CD4-positive, alpha-beta T cell (primary cell): Measurements from ENCODE around the gene DDC. TPM values are rescaled to one million over a fixed set of nuclear protein-coding genes. Genes with fewer than 3 reads are reported as not detected.

Source experiments
- ATAC-seq: fragments of 200-7000 bp; cut with Tn5 transposase; one replicate; pipeline ENCODE4 v1.10.0; 2022; ENCODE audit warnings: mild to moderate bottlenecking; ENCODE audit not compliant: poor library complexity
- CTCF ChIA-PET: fragments of 350-600 bp; sonication (Branson Sonifier 250); formaldehyde crosslinking; loops from one replicate; lab custom pipeline; 2021; ENCODE audit warnings: antibody characterized with exemption, inconsistent platforms; lab: Charles Lee
- POLR2A ChIA-PET: fragments of 350-600 bp; sonication (Branson Sonifier 250); formaldehyde crosslinking; loops from one replicate; lab custom pipeline; 2021; ENCODE audit warnings: antibody characterized with exemption, inconsistent platforms; lab: Charles Lee
- DNase-seq, 14 experiments: peaks; one replicate each; pipeline ENCODE4 v3.0.0-alpha.2; 2013 to 2020; ENCODE audit warnings: mixed read lengths in 2 of 14
- H3K27ac ChIP-seq, 2 donors: one replicate each; pipeline versions ENCODE4 v1.5.1 to v1.7.0; 2013; ENCODE audit warnings: low read length in 2 of 2, low read depth in 1 of 2, mild to moderate bottlenecking in 1 of 2
- H3K27me3 ChIP-seq, 2 experiments: 1 replicate in 1 of 2; 2 replicates in 1 of 2; pipeline versions ENCODE4 v1.6.1 to v1.7.0; 2013; ENCODE audit warnings: low read length in 2 of 2, control low read depth in 1 of 2, mild to moderate bottlenecking in 1 of 2, moderate library complexity in 1 of 2; ENCODE audit not compliant: insufficient read depth in 2 of 2, control insufficient read depth in 1 of 2
- H3K36me3 ChIP-seq: one replicate; pipeline ENCODE4 v1.6.1; 2013; ENCODE audit warnings: low read length, control low read depth; ENCODE audit not compliant: insufficient read depth
- H3K4me1 ChIP-seq: one replicate; pipeline ENCODE4 v1.6.1; 2013; ENCODE audit warnings: low read length, control low read depth; ENCODE audit not compliant: insufficient read depth
- H3K4me3 ChIP-seq: one replicate; pipeline ENCODE4 v1.5.1; 2013; ENCODE audit warnings: mild to moderate bottlenecking, low read length, moderate library complexity
- H3K9me3 ChIP-seq, 2 experiments: 1 replicate in 1 of 2; 2 replicates in 1 of 2; pipeline versions ENCODE4 v1.6.1 to v1.7.0; 2013; ENCODE audit warnings: low read length in 2 of 2, mild to moderate bottlenecking in 2 of 2, control low read depth in 1 of 2, moderate library complexity in 1 of 2; ENCODE audit not compliant: control insufficient read depth in 1 of 2, insufficient read depth in 1 of 2
- H3K27ac Mint-ChIP-seq: one replicate; pipeline ENCODE4 v1.8.0; 2020; ENCODE audit warnings: mixed read lengths
- H3K27me3 Mint-ChIP-seq: one replicate; pipeline ENCODE4 v1.8.0; 2021; ENCODE audit warnings: mixed read lengths
- H3K36me3 Mint-ChIP-seq: one replicate; pipeline ENCODE4 v1.8.0; 2021; ENCODE audit warnings: low read depth, mixed read lengths
- H3K4me1 Mint-ChIP-seq: one replicate; pipeline ENCODE4 v1.8.0; 2021; ENCODE audit warnings: low read depth, mixed read lengths
- H3K4me3 Mint-ChIP-seq: one replicate; pipeline ENCODE4 v1.8.0; 2020; ENCODE audit warnings: mild to moderate bottlenecking, mixed read lengths
- H3K9me3 Mint-ChIP-seq: one replicate; pipeline ENCODE4 v1.8.0; 2020; ENCODE audit warnings: mixed read lengths
- CTCF ChIP-seq: fragments of 200-600 bp; IDR thresholded peaks from one replicate; pipeline ENCODE4 v1.8.0; 2022; ENCODE audit warnings: antibody characterized with exemption, mild to moderate bottlenecking
- intact Hi-C, 2 experiments: fragments of 100-400 bp; cut with DNase I in 1 of 2; cut with micrococcal nuclease in 1 of 2; formaldehyde crosslinking; loops; one replicate each; pipeline versions ENCODE4 v1.15.1 to v1.9.0; 2023 to 2025; cut with DNase I, micrococcal nuclease
- total RNA-seq, 174 experiments: library from RNA in 2 of 174; stranded (reverse) in 2 of 174; gene quantifications; one replicate each; pipeline ENCODE4 v1.2.3 and lab custom pipeline; 2021 to 2026

DDC gene
- total RNA-seq, 2 experiments from 2014 or later, result not detected

- Histone ChIP-seq H3K36me3 (no peaks in the 10 kb centered on the region), H3K4me1 (peaks cover 3% of the 10 kb centered on the region), H3K27ac (no peak overlapping the region), H3K4me3 (no peak overlapping the region), H3K9me3 (peaks cover under 1 to 9% of the 10 kb centered on the region in 2 experiments), H3K27me3 (no peaks in the 10 kb centered on the region)
- TF ChIP-seq CTCF, result no peak
- no peak overlapping the region for H3K27ac Mint-ChIP-seq
- H3K4me3 Mint-ChIP-seq, result no peak overlapping the region
- H3K27me3 Mint-ChIP-seq, result peaks cover 11% of the 10 kb centered on the region
- CTCF ChIA-PET, result no interaction called here
- H3K36me3 Mint-ChIP-seq, result no peaks in the 10 kb centered on the region
- no peaks in the 10 kb centered on the region for H3K9me3 Mint-ChIP-seq
- intact Hi-C loops, result no loop called here
- POLR2A ChIA-PET, result no interaction called here
- no peak for DNase-seq
- ATAC-seq, result no peak
- H3K4me1 Mint-ChIP-seq, result peaks cover 4% of the 10 kb centered on the region
Measured at GRCh38 chr7:50589364-50589763, 24.2 kb upstream of the DDC start.

- TF ChIP-seq CTCF, result no peak
- ATAC-seq, result no peak
- Mint-ChIP-seq H3K9me3 (no peaks in the 10 kb centered on the region), H3K4me3 (no peak overlapping the region), H3K36me3 (no peaks in the 10 kb centered on the region), H3K27ac (no peak overlapping the region), H3K27me3 (peaks cover 11% of the 10 kb centered on the region), H3K4me1 (no peaks in the 10 kb centered on the region)
- Histone ChIP-seq H3K9me3 (peaks cover 5 to 14% of the 10 kb centered on the region in 2 experiments), H3K27me3 (no peaks in the 10 kb centered on the region), H3K36me3 (no peaks in the 10 kb centered on the region), H3K4me1 (no peaks in the 10 kb centered on the region), H3K27ac (no peak overlapping the region), H3K4me3 (no peak overlapping the region)
- no peak for DNase-seq
- intact Hi-C loops, result no loop called here
- ChIA-PET POLR2A (no interaction called here), CTCF (no interaction called here)
Measured at GRCh38 chr7:50588937-50589336, 23.7 kb upstream of the DDC start.

GRCh38 chr7:50587737-50588136 lies 22.5 kb upstream of the DDC start:
- H3K27ac Mint-ChIP-seq, result no peak overlapping the region
- TF ChIP-seq CTCF, result no peak
- peaks cover 4% of the 10 kb centered on the region for H3K9me3 Mint-ChIP-seq
- no peak for DNase-seq
- H3K27me3 ChIP-seq, result no peaks in the 10 kb centered on the region
- intact Hi-C loops, result no loop called here
- no peak overlapping the region for H3K27ac ChIP-seq
- no peak overlapping the region for H3K4me3 ChIP-seq
- ATAC-seq, result no peak
- ChIA-PET CTCF (no interaction called here), POLR2A (no interaction called here)
- peaks cover 11% of the 10 kb centered on the region for H3K27me3 Mint-ChIP-seq
- H3K36me3 Mint-ChIP-seq, result no peaks in the 10 kb centered on the region
- H3K9me3 ChIP-seq, result peaks cover 16 to 18% of the 10 kb centered on the region in 2 experiments
- no peak overlapping the region for H3K4me3 Mint-ChIP-seq
- H3K4me1 ChIP-seq, result no peaks in the 10 kb centered on the region
- no peaks in the 10 kb centered on the region for H3K36me3 ChIP-seq
- H3K4me1 Mint-ChIP-seq, result no peaks in the 10 kb centered on the region
